Brain microvascular endothelial cell (primary cell): Measurements from ENCODE around the gene SV2B.

Experiments
- DNase-seq: peaks from one replicate; pipeline ENCODE4 v3.0.0-alpha.2; 2020
- H3K27ac ChIP-seq: fragments of 250-450 bp; sonication (Bioruptor Pico); 2 replicates; pipeline ENCODE4 v1.5.1; 2020; ENCODE audit warnings: mild to moderate bottlenecking, moderate library complexity
- H3K27me3 ChIP-seq: fragments of 250-450 bp; sonication (Bioruptor Pico); replicated peaks from 2 replicates; pipeline ENCODE4 v1.5.1; 2020; ENCODE audit warnings: mild to moderate bottlenecking
- H3K36me3 ChIP-seq: fragments of 250-450 bp; sonication (Bioruptor Pico); replicated peaks from 2 replicates; pipeline ENCODE4 v1.5.1; 2020; ENCODE audit warnings: mild to moderate bottlenecking
- H3K4me3 ChIP-seq: 2 replicates; pipeline ENCODE4 v1.5.1; 2011; ENCODE audit warnings: low read depth, mild to moderate bottlenecking, control low read depth, low read length, moderate library complexity
- in situ Hi-C: cut with HindIII; loops from 2 replicates; pipeline ENCODE4 v1.10.0; 2017; ENCODE audit warnings: low sequenced_read_pairs, low pct_ligation_motif_present
- TF ChIP-seq, protein P1 (sequence below): IDR thresholded peaks from 2 replicates; pipeline ENCODE4 v1.5.1; 2011; ENCODE audit warnings: low read depth, mild to moderate bottlenecking, moderate library complexity, low read length, control low read depth, inconsistent platforms; ENCODE audit errors: missing control alignments

The SV2B gene

GRCh38 chr15:91308199-91308598 lies 208.1 kb downstream of the SV2B start:
- TF ChIP-seq, protein P1, sequence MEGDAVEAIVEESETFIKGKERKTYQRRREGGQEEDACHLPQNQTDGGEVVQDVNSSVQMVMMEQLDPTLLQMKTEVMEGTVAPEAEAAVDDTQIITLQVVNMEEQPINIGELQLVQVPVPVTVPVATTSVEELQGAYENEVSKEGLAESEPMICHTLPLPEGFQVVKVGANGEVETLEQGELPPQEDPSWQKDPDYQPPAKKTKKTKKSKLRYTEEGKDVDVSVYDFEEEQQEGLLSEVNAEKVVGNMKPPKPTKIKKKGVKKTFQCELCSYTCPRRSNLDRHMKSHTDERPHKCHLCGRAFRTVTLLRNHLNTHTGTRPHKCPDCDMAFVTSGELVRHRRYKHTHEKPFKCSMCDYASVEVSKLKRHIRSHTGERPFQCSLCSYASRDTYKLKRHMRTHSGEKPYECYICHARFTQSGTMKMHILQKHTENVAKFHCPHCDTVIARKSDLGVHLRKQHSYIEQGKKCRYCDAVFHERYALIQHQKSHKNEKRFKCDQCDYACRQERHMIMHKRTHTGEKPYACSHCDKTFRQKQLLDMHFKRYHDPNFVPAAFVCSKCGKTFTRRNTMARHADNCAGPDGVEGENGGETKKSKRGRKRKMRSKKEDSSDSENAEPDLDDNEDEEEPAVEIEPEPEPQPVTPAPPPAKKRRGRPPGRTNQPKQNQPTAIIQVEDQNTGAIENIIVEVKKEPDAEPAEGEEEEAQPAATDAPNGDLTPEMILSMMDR = no peak
- Histone ChIP-seq H3K4me3 (no peak overlapping the region), H3K27ac (no peak overlapping the region), H3K36me3 (no peaks in the 10 kb centered on the region), H3K27me3 (no peaks in the 10 kb centered on the region)
- in situ Hi-C loops = no loop called here
- DNase-seq = no peak

- Histone ChIP-seq H3K36me3 (no peaks in the 10 kb centered on the region), H3K27me3 (no peaks in the 10 kb centered on the region), H3K4me3 (no peak overlapping the region), H3K27ac (no peak overlapping the region)
- TF ChIP-seq, protein P1 = no peak
- DNase-seq = no peak
- in situ Hi-C loops = no loop called here
Observed at GRCh38 chr15:91308855-91309254, 208.8 kb downstream of the SV2B start.

- TF ChIP-seq, protein P1 = no peak
- Histone ChIP-seq H3K27me3 (no peaks in the 10 kb centered on the region), H3K36me3 (no peaks in the 10 kb centered on the region), H3K4me3 (no peak overlapping the region), H3K27ac (no peak overlapping the region)
- no peak for DNase-seq
- in situ Hi-C loops = no loop called here
Observed at GRCh38 chr15:91311986-91312385, 211.9 kb downstream of the SV2B start.

DNA sequence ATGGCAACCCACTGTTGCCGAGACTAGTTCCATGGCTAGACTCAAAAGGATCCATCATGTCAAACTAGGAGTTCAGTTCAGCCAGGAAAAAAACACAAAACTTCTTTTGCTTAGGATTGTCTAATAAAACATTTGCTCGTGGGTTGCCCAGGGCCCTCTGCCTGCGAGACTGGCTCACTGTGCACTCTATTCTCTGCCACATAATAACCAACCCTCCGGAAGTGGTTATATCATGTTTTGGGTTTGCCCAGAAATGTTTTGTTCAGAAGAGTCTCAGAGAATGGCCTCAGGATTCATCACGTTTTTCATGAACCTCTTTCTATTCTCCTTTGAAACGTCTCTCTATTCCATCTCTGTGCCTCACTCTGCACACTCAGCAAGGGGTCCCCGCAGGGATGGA lies 216.1 kb downstream of the SV2B start:
- TF ChIP-seq, protein P1 = no peak
- H3K27me3 ChIP-seq = no peaks in the 10 kb centered on the region
- H3K4me3 ChIP-seq = no peak overlapping the region
- in situ Hi-C loops = no loop called here
- no peak overlapping the region for H3K27ac ChIP-seq
- no peaks in the 10 kb centered on the region for H3K36me3 ChIP-seq
- no peak for DNase-seq

- Histone ChIP-seq H3K27ac (no peak overlapping the region), H3K4me3 (no peak overlapping the region), H3K27me3 (no peaks in the 10 kb centered on the region), H3K36me3 (no peaks in the 10 kb centered on the region)
- no peak for DNase-seq
- TF ChIP-seq, protein P1 = no peak
- in situ Hi-C loops = no loop called here
Observed at GRCh38 chr15:91318516-91318915, 218.5 kb downstream of the SV2B start.

DNA sequence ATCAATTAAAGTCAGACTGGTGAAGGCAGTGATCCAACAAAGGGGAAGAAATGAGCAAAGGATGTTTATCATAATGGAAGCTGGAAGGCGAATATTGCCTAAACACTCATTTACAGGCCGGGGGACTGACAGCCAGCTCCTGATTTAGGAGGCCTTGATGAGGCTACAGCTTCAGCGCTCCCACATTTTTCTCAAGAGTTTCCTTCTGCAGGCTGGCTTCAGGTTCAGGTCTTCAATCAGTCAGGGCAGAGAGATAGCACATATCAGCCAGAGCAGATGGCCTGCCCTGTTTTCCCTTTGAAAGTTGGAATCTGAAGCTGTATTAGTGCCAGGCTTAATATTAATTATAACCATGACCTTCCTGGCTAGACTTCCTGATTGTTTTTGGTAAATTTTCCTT lies 218.9 kb downstream of the SV2B start:
- Histone ChIP-seq H3K27me3 (no peaks in the 10 kb centered on the region), H3K27ac (no peak overlapping the region), H3K36me3 (no peaks in the 10 kb centered on the region), H3K4me3 (no peak overlapping the region)
- DNase-seq = no peak
- in situ Hi-C loops = no loop called here
- TF ChIP-seq, protein P1 = no peak
